Endothelial cell of umbilical vein (primary cell): ENCODE measurements around the gene PSMC4. TPM values are rescaled to one million over a fixed set of nuclear protein-coding genes. Genes with fewer than 3 reads are reported as not detected.

Experiments used
- BruUV-seq: library from RNA; stranded (reverse); fragments of 400-500 nt; replicated peaks from 2 replicates; lab custom pipeline; 2021; lab: Mats Ljungman, UMichigan
- CTCF ChIA-PET: fragments of 300-600, 350-600 bp; sonication (Branson Sonifier 250); formaldehyde crosslinking; loops from one replicate; lab custom pipeline; 2021; ENCODE audit warnings: antibody characterized with exemption, inconsistent platforms; lab: Charles Lee
- POLR2A ChIA-PET: fragments of 300-600, 350-600 bp; sonication (Branson Sonifier 250); formaldehyde crosslinking; loops from one replicate; lab custom pipeline; 2021; ENCODE audit warnings: antibody characterized with exemption, inconsistent platforms; lab: Charles Lee
- DNase-seq: peaks from one replicate; pipeline ENCODE4 v3.0.0-alpha.2; 2011; ENCODE audit warnings: low read depth, low spot score
- FAIRE-seq: peaks from 2 replicates; lab custom pipeline; 2011; peaks lifted over from hg19 to GRCh38; lab: Jason Lieb, UNC
- H2AFZ ChIP-seq: 2 replicates; pipeline ENCODE4 v1.6.0; 2012; ENCODE audit warnings: low read depth, low read length, control low read depth, inconsistent platforms
- H3K27ac ChIP-seq: 2 replicates; pipeline ENCODE4 v1.5.1; 2011; ENCODE audit warnings: low read depth, mild to moderate bottlenecking, control low read depth, low read length, moderate library complexity; ENCODE audit not compliant: insufficient read depth
- H3K27me3 ChIP-seq, 2 experiments: 2 replicates each; pipeline versions ENCODE4 v1.6.0 to v1.6.1; 2011; ENCODE audit warnings: low read length in 2 of 2, mixed read lengths in 1 of 2; ENCODE audit not compliant: control insufficient read depth in 2 of 2, insufficient read depth in 2 of 2
- H3K36me3 ChIP-seq, 2 experiments: 2 replicates in 1 of 2; 3 replicates in 1 of 2; pipeline ENCODE4 v1.5.1; 2011; ENCODE audit warnings: low read length in 2 of 2, mild to moderate bottlenecking in 1 of 2, moderate library complexity in 1 of 2; ENCODE audit not compliant: control insufficient read depth in 2 of 2, insufficient read depth in 2 of 2; ENCODE audit errors: extremely low read depth in 1 of 2
- H3K4me1 ChIP-seq: 3 replicates; pipeline ENCODE4 v1.5.1; 2011; ENCODE audit warnings: mild to moderate bottlenecking, low read length; ENCODE audit not compliant: control insufficient read depth, insufficient read depth; ENCODE audit errors: extremely low read depth
- H3K4me2 ChIP-seq: 2 replicates; pipeline ENCODE4 v1.6.1; 2011; ENCODE audit warnings: low read length, control low read depth, mixed read lengths; ENCODE audit not compliant: insufficient read depth
- H3K4me3 ChIP-seq, 3 experiments: fragments of 200-600 bp in 1 of 3; sonication (generic), shearing (Covaris generic) in 1 of 3; replicated peaks in 1 of 3; 2 replicates each; pipeline ENCODE4 v1.5.1; 2011 to 2016; ENCODE audit warnings: control low read depth in 3 of 3, low read length in 3 of 3, mild to moderate bottlenecking in 2 of 3, inconsistent platforms in 1 of 3, low read depth in 1 of 3, moderate library complexity in 1 of 3; ENCODE audit not compliant: insufficient read depth in 1 of 3
- H3K79me2 ChIP-seq: 2 replicates; pipeline ENCODE4 v1.6.0; 2012; ENCODE audit warnings: low read length, inconsistent platforms; ENCODE audit not compliant: control insufficient read depth, insufficient read depth
- H3K9ac ChIP-seq: replicated peaks from 2 replicates; pipeline ENCODE3; 2011; ENCODE audit warnings: low read length, control low read depth; ENCODE audit not compliant: insufficient read depth; ENCODE audit errors: extremely low read depth
- H3K9me1 ChIP-seq: replicated peaks from 3 replicates; pipeline ENCODE4 v1.6.0; 2011; ENCODE audit warnings: mild to moderate bottlenecking, low read length; ENCODE audit not compliant: control insufficient read depth, insufficient read depth; ENCODE audit errors: extremely low read depth
- H3K9me3 ChIP-seq: replicated peaks from 2 replicates; pipeline ENCODE4 v1.5.1; 2012; ENCODE audit warnings: low read length, inconsistent platforms; ENCODE audit not compliant: control insufficient read depth, insufficient read depth
- H4K20me1 ChIP-seq: replicated peaks from 2 replicates; pipeline ENCODE3; 2011; ENCODE audit warnings: mild to moderate bottlenecking, low read length; ENCODE audit not compliant: control insufficient read depth, insufficient read depth; ENCODE audit errors: extremely low read depth
- EZH2 ChIP-seq: IDR thresholded peaks from 2 replicates; pipeline ENCODE4 v1.6.1; 2012; ENCODE audit warnings: borderline replicate concordance, low read depth, mild to moderate bottlenecking, moderate library complexity, low read length, inconsistent platforms; ENCODE audit not compliant: severe bottlenecking
- FOS ChIP-seq: IDR thresholded peaks from 2 replicates; pipeline ENCODE4 v1.6.1; 2011; ENCODE audit warnings: mild to moderate bottlenecking, low read length, moderate library complexity, borderline replicate concordance; ENCODE audit not compliant: insufficient read depth
- GATA2 ChIP-seq: IDR thresholded peaks from 2 replicates; pipeline ENCODE4 v1.7.0; 2011; ENCODE audit warnings: low read depth, mild to moderate bottlenecking, moderate library complexity, mixed read lengths, low read length; ENCODE audit not compliant: insufficient read length, insufficient read depth
- JUN ChIP-seq: IDR thresholded peaks from 2 replicates; pipeline ENCODE4 v1.6.1; 2011; ENCODE audit warnings: borderline replicate concordance, low read depth; ENCODE audit not compliant: insufficient read length, insufficient read depth
- MYC ChIP-seq: IDR thresholded peaks from one replicate; pipeline ENCODE4 v1.6.1; 2011; ENCODE audit warnings: mild to moderate bottlenecking, low read depth, low read length
- POLR2A ChIP-seq: IDR thresholded peaks from 2 replicates; pipeline ENCODE4 v1.6.1; 2012; ENCODE audit warnings: low read depth, mild to moderate bottlenecking, control low read depth, low read length
- POLR2AphosphoS5 ChIP-seq: IDR thresholded peaks from 2 replicates; pipeline ENCODE4 v1.6.1; 2012; ENCODE audit warnings: low read depth, mild to moderate bottlenecking, control low read depth, low read length, moderate library complexity; ENCODE audit not compliant: insufficient read depth
- dilution Hi-C: fragments of 300-500 bp; cut with MboI; formaldehyde crosslinking; loops from one replicate; pipeline ENCODE4 v1.15.0; 2019; ENCODE audit warnings: low sequenced_read_pairs; ENCODE audit not compliant: extremely low pct_ligation_motif_present
- intact Hi-C: fragments of 100-400 bp; cut with micrococcal nuclease; formaldehyde crosslinking; loops from one replicate; pipeline ENCODE4 v1.10.0; 2022
- polyA plus RNA-seq, 4 experiments: library from polyadenylated mRNA; depleted of rRNA in 3 of 4; stranded (reverse) in 3 of 4; unstranded in 1 of 4; fragments of >200 nt; gene quantifications; 2 replicates each; pipeline versions ENCODE4 v1.2.1 to v1.2.3, GENCODE V29; 2011 to 2012; ENCODE audit warnings: missing spikeins in 1 of 4
- total RNA-seq: library from RNA; stranded (reverse); gene quantifications from 2 replicates; pipeline ENCODE4 v1.2.3, GENCODE V29; 2021
- TF ChIP-seq, protein P1 (sequence below), 2 donors: IDR thresholded peaks; 1 replicate in 1 of 2; 2 replicates in 1 of 2; pipeline ENCODE4 v1.5.1; 2011; ENCODE audit warnings: low read length in 2 of 2, mild to moderate bottlenecking in 2 of 2, moderate library complexity in 2 of 2, control low read depth in 1 of 2, inconsistent platforms in 1 of 2, low read depth in 1 of 2; ENCODE audit not compliant: insufficient read depth in 1 of 2; ENCODE audit errors: extremely low read depth in 1 of 2
- TF ChIP-seq, protein P2 (sequence below): IDR thresholded peaks from 2 replicates; pipeline ENCODE4 v1.6.1; 2011; ENCODE audit not compliant: insufficient read depth, insufficient read length

Gene PSMC4
- total and polyA plus RNA-seq, 2 donors (not counting 3 experiments of a cell fraction or from before 2014, with no cell fraction given), result 110 to 114 TPM

DNA sequence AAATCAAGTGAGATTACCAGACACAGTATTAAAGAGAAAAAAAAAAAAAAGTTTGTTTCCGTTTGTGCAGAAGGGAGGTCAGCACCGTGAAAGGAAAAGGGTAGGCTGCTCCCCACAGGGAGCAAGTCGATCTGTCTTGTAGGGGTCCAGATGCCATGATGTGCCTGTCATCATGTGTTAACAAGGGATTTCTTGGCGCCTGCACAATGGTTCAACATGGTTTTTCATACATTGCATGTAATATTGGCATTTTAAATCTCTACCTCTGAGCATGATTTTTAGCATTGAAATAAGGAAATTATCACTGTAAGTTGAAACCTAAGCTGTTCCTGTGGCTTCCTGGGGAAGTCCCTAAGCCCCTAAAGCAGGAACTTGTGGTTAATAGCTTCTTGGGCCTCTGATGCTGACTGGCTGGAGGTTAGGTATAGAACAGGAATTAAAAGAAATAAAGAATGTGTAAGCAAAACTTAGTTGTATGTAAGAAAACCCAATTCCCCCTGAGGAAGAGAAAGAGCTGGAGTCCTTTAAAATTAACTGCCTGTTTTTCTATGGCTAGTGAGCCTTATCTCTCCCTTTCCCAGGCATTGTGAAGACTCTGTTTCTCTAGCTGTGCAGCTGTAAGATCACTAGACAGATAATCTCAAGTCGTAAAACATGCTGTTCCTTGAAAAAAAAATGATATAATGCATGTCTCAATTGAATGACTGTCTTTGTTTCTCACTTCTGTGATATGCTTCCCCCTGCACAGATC is 29.2 kb upstream of the PSMC4 start:
- no peak for TF ChIP-seq EZH2
- TF ChIP-seq MYC, result no peak
- no peak for TF ChIP-seq FOS
- intact Hi-C loops, result no loop called here
- Histone ChIP-seq H3K27me3 (peaks cover 2 to 5% of the 10 kb centered on the region in 2 experiments), H3K4me2 (peak overlapping the region; percentile 64), H3K36me3 (no peaks in the 10 kb centered on the region), H2AFZ (no peak overlapping the region), H3K4me3 (peak overlapping the region in 1 of 3 experiments; percentile 27), H4K20me1 (no peaks in the 10 kb centered on the region), H3K27ac (no peak overlapping the region), H3K9me3 (no peaks in the 10 kb centered on the region), H3K4me1 (peaks cover 12% of the 10 kb centered on the region), H3K9me1 (no peaks in the 10 kb centered on the region), H3K9ac (no peak overlapping the region), H3K79me2 (no peaks in the 10 kb centered on the region)
- DNase-seq (peak; percentile 42), FAIRE-seq (peak; percentile 84)
- BruUV-seq, result no TSS peak
- POLR2A ChIA-PET, result no interaction called here
- dilution Hi-C loops, result no loop called here
- CTCF ChIA-PET, result interaction anchor here (1.1 to 2.4 kb wide), 3 partner anchors 10 to 28 kb away, joined by 3 to 15 read pairs (median 3); partner anchors contain the start of gene PSMC4

DNA sequence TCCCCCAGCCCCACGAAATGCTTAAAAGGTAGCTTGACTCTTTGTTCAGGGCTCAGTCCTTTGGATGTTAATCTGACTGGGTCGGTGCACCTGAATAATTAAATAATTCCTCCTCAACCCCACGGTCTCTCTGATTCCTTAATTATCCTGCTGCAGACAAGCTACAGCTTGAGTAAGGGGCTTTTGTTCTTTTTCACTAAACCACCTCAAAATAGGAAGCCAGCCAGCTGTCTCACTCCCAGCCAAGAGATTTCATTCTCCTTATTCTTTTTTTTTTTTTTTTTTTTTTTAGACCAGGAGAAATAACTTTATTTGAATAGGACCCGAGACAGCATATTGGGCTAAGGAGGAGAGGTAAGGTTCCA is 28.6 kb upstream of the PSMC4 start:
- Histone ChIP-seq H3K4me1 (peaks cover 12% of the 10 kb centered on the region), H2AFZ (no peak overlapping the region), H4K20me1 (no peaks in the 10 kb centered on the region), H3K9me3 (no peaks in the 10 kb centered on the region), H3K9me1 (no peaks in the 10 kb centered on the region), H3K9ac (no peak overlapping the region), H3K36me3 (no peaks in the 10 kb centered on the region), H3K27me3 (peaks cover 2 to 5% of the 10 kb centered on the region in 2 experiments), H3K4me2 (peak overlapping the region; percentile 64), H3K79me2 (no peaks in the 10 kb centered on the region), H3K27ac (no peak overlapping the region), H3K4me3 (no peak overlapping the region)
- no TSS peak for BruUV-seq
- dilution Hi-C loops, result no loop called here
- TF ChIP-seq FOS (no peak), EZH2 (no peak), POLR2A (no peak), MYC (no peak), JUN (no peak), POLR2AphosphoS5 (no peak), GATA2 (no peak)
- TF ChIP-seq, protein P1, sequence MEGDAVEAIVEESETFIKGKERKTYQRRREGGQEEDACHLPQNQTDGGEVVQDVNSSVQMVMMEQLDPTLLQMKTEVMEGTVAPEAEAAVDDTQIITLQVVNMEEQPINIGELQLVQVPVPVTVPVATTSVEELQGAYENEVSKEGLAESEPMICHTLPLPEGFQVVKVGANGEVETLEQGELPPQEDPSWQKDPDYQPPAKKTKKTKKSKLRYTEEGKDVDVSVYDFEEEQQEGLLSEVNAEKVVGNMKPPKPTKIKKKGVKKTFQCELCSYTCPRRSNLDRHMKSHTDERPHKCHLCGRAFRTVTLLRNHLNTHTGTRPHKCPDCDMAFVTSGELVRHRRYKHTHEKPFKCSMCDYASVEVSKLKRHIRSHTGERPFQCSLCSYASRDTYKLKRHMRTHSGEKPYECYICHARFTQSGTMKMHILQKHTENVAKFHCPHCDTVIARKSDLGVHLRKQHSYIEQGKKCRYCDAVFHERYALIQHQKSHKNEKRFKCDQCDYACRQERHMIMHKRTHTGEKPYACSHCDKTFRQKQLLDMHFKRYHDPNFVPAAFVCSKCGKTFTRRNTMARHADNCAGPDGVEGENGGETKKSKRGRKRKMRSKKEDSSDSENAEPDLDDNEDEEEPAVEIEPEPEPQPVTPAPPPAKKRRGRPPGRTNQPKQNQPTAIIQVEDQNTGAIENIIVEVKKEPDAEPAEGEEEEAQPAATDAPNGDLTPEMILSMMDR (IDR thresholded peaks at IDR 0.05; ENCODE audit: extremely low read depth in 1 of 2, insufficient read depth in 1 of 2, low read depth in 1 of 2, low read length in 2 of 2), result no peak
- TF ChIP-seq, protein P2, sequence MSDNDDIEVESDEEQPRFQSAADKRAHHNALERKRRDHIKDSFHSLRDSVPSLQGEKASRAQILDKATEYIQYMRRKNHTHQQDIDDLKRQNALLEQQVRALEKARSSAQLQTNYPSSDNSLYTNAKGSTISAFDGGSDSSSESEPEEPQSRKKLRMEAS, result no peak
- FAIRE-seq (no peak), DNase-seq (no peak)
- ChIA-PET POLR2A (no interaction called here), CTCF (interaction anchor here (0.6 to 2.4 kb wide), 4 partner anchors 9 to 191 kb away, joined by 3 to 15 read pairs (median 3); partner anchors contain the start of gene PSMC4)
- intact Hi-C loops, result no loop called here
